K562 treated with DMSO at 1 percent for 4 hours (cell line): ENCODE measurements around the gene BTG1. TPM values are rescaled to one million over a fixed set of nuclear protein-coding genes. Genes with fewer than 3 reads are reported as not detected.

ENCODE experiments used
- total RNA-seq: library from RNA; unstranded; fragments of 300-600 nt; gene quantifications from 2 replicates; pipeline ENCODE4 v1.2.3, GENCODE V29; 2022; ENCODE audit not compliant: insufficient read depth

Gene BTG1
- total RNA-seq, result 14.5 and 17.7 TPM in 2 replicates

GRCh38 chr12:92145731-92146496 lies at the start of gene BTG1:
Gene BTG1 (minus strand): TSS chr12:92145846. CDS start chr12:92145535, 311 bp downstream.

